WTC11 (cell line): ENCODE measurements around the gene LPAR3. TPM values are rescaled to one million over a fixed set of nuclear protein-coding genes. Genes with fewer than 3 reads are reported as not detected.

Experiments used
- ATAC-seq: fragments of 200-7000 bp; cut with Tn5 transposase; 2 replicates; pipeline ENCODE4 v1.10.0; 2021; ENCODE audit warnings: mild to moderate bottlenecking, moderate library complexity
- CTCF ChIA-PET: fragments of 300-600 bp; sonication (Branson Sonifier 250); formaldehyde crosslinking; loops from one replicate; lab custom pipeline; 2021; ENCODE audit warnings: antibody characterized with exemption; lab: Charles Lee
- POLR2A ChIA-PET: fragments of 350-600 bp; sonication (Branson Sonifier 250); formaldehyde crosslinking; loops from one replicate; lab custom pipeline; 2021; ENCODE audit warnings: antibody characterized with exemption; lab: Charles Lee
- DNase-seq: peaks from one replicate; pipeline ENCODE4 v3.0.0; 2021; ENCODE audit warnings: low spot score
- H3K27ac Mint-ChIP-seq: 2 replicates; pipeline ENCODE4 v1.8.0; 2021; ENCODE audit warnings: mixed read lengths
- H3K27me3 Mint-ChIP-seq: 2 replicates; pipeline ENCODE4 v1.8.0; 2021; ENCODE audit warnings: low read depth, mild to moderate bottlenecking, moderate library complexity, mixed read lengths
- H3K36me3 Mint-ChIP-seq: 2 replicates; pipeline ENCODE4 v1.8.0; 2021; ENCODE audit warnings: mixed read lengths
- H3K4me1 Mint-ChIP-seq: 2 replicates; pipeline ENCODE4 v1.8.0; 2022; ENCODE audit warnings: mixed read lengths
- H3K4me3 Mint-ChIP-seq: 2 replicates; pipeline ENCODE4 v1.8.0; 2021; ENCODE audit warnings: mild to moderate bottlenecking, moderate library complexity, mixed read lengths
- H3K9me3 Mint-ChIP-seq: 2 replicates; pipeline ENCODE4 v1.8.0; 2021; ENCODE audit warnings: mixed read lengths
- ATF6 ChIP-seq: sonication (generic); formaldehyde crosslinking; IDR thresholded peaks from 2 replicates; pipeline ENCODE4 v1.8.1; 2023; ENCODE audit warnings: mild to moderate bottlenecking, missing genetic modification reagents
- CBFB ChIP-seq: sonication (generic); formaldehyde crosslinking; IDR thresholded peaks from 2 replicates; pipeline ENCODE4 v1.8.1; 2022; ENCODE audit warnings: mild to moderate bottlenecking, low read depth, missing genetic modification reagents
- CDX4 ChIP-seq: fragments of 250-450 bp; sonication (Bioruptor Pico); IDR thresholded peaks from 2 replicates; pipeline ENCODE4 v1.9.0; 2021; ENCODE audit warnings: moderate library complexity, mild to moderate bottlenecking, inconsistent platforms, borderline replicate concordance
- CREM ChIP-seq: sonication (generic); formaldehyde crosslinking; IDR thresholded peaks from 2 replicates; pipeline ENCODE4 v1.8.1; 2022; ENCODE audit warnings: mild to moderate bottlenecking, missing genetic modification reagents, moderate library complexity
- E2F1 ChIP-seq: sonication (generic); formaldehyde crosslinking; IDR thresholded peaks from 2 replicates; pipeline ENCODE4 v1.8.0; 2022; ENCODE audit warnings: mild to moderate bottlenecking, missing genetic modification reagents
- E2F5 ChIP-seq: sonication (generic); formaldehyde crosslinking; IDR thresholded peaks from 2 replicates; pipeline ENCODE4 v1.8.1; 2022; ENCODE audit warnings: mild to moderate bottlenecking, moderate library complexity, missing genetic modification reagents
- FOXJ3 ChIP-seq: sonication (generic); formaldehyde crosslinking; IDR thresholded peaks from 2 replicates; pipeline ENCODE4 v1.9.0; 2021; ENCODE audit warnings: missing genetic modification reagents, mild to moderate bottlenecking, borderline replicate concordance
- FOXP1 ChIP-seq: sonication (generic); formaldehyde crosslinking; IDR thresholded peaks from 2 replicates; pipeline ENCODE4 v1.8.0; 2022; ENCODE audit warnings: missing genetic modification reagents, mild to moderate bottlenecking, moderate library complexity, borderline replicate concordance
- FOXP4 ChIP-seq: sonication (generic); formaldehyde crosslinking; IDR thresholded peaks from 2 replicates; pipeline ENCODE4 v1.8.0; 2022; ENCODE audit warnings: mild to moderate bottlenecking, missing genetic modification reagents
- GRHL2 ChIP-seq: fragments of 250-450 bp; sonication (Bioruptor Pico); IDR thresholded peaks from 2 replicates; pipeline ENCODE4 v1.8.0; 2022; ENCODE audit warnings: mild to moderate bottlenecking, moderate library complexity; ENCODE audit not compliant: insufficient replicate concordance, severe bottlenecking
- NR2C2 ChIP-seq: sonication (generic); formaldehyde crosslinking; IDR thresholded peaks from 2 replicates; pipeline ENCODE4 v1.8.0; 2022; ENCODE audit warnings: mild to moderate bottlenecking, missing genetic modification reagents
- PRDM15 ChIP-seq: sonication (generic); formaldehyde crosslinking; IDR thresholded peaks from 2 replicates; pipeline ENCODE4 v1.8.0; 2022; ENCODE audit warnings: missing genetic modification reagents
- SMAD3 ChIP-seq: sonication (generic); formaldehyde crosslinking; IDR thresholded peaks from 2 replicates; pipeline ENCODE4 v1.8.0; 2022; ENCODE audit warnings: missing genetic modification reagents, mild to moderate bottlenecking, borderline replicate concordance
- TP53 ChIP-seq: sonication (generic); formaldehyde crosslinking; IDR thresholded peaks from 2 replicates; pipeline ENCODE4 v1.8.1; 2023; ENCODE audit warnings: mild to moderate bottlenecking, missing genetic modification reagents
- ZMAT4 ChIP-seq: fragments of 250-450 bp; sonication (Bioruptor Pico); IDR thresholded peaks from 2 replicates; pipeline ENCODE4 v1.9.0; 2021; ENCODE audit warnings: mild to moderate bottlenecking
- ZNF232 ChIP-seq: sonication (generic); formaldehyde crosslinking; IDR thresholded peaks from 2 replicates; pipeline ENCODE4 v1.8.0; 2022; ENCODE audit warnings: mild to moderate bottlenecking, missing genetic modification reagents
- ZNF263 ChIP-seq: sonication (generic); formaldehyde crosslinking; IDR thresholded peaks from 2 replicates; pipeline ENCODE4 v1.8.1; 2022; ENCODE audit warnings: low read depth, mild to moderate bottlenecking, moderate library complexity, missing genetic modification reagents
- ZNF317 ChIP-seq: sonication (generic); formaldehyde crosslinking; IDR thresholded peaks from 2 replicates; pipeline ENCODE4 v1.8.1; 2023; ENCODE audit warnings: low read depth, mild to moderate bottlenecking, moderate library complexity, missing genetic modification reagents, borderline replicate concordance
- ZNF423 ChIP-seq: fragments of 250-450 bp; sonication (Bioruptor Pico); IDR thresholded peaks from 2 replicates; pipeline ENCODE4 v2.1.2; 2022; ENCODE audit warnings: mild to moderate bottlenecking, moderate library complexity
- ZNF532 ChIP-seq: fragments of 250-450 bp; sonication (Bioruptor Pico); IDR thresholded peaks from 2 replicates; pipeline ENCODE4 v1.9.0; 2021; ENCODE audit warnings: mild to moderate bottlenecking, borderline replicate concordance
- ZNF671 ChIP-seq: fragments of 250-450 bp; sonication (Bioruptor Pico); IDR thresholded peaks from 2 replicates; pipeline ENCODE4 v1.8.0; 2021; ENCODE audit warnings: mild to moderate bottlenecking
- total RNA-seq: library from RNA; stranded (reverse); gene quantifications from 3 replicates; pipeline ENCODE4 v1.2.3, GENCODE V29; 2021

The LPAR3 gene
- total RNA-seq, 1 experiment from 2014 or later: 33.3 TPM

- TF ChIP-seq ZNF532 (no peak), E2F1 (CRISPR knock-in tag) (no peak), ZNF671 (no peak), ZMAT4 (CRISPR knock-in tag) (no peak), FOXJ3 (no peak), CBFB (CRISPR knock-in tag) (no peak)
These were observed 30.3 kb upstream of the LPAR3 start (continued) for GRCh38 chr1:84923317-84923716.

- Mint-ChIP-seq H3K27ac (no peak overlapping the region), H3K4me1 (no peaks in the 10 kb centered on the region), H3K9me3 (no peaks in the 10 kb centered on the region), H3K27me3 (no peaks in the 10 kb centered on the region), H3K36me3 (no peaks in the 10 kb centered on the region), H3K4me3 (no peak overlapping the region)
- ChIA-PET POLR2A (no interaction called here), CTCF (interaction anchor here (1.2 kb wide), 2 partner anchors 25 to 145 kb away, joined by 3 to 4 read pairs; no protein-coding TSS in a partner anchor)
- ATAC-seq: no peak
- DNase-seq: no peak
- TF ChIP-seq GRHL2 (CRISPR knock-in tag) (no peak), ATF6 (no peak), E2F5 (CRISPR knock-in tag) (no peak), NR2C2 (CRISPR knock-in tag) (no peak), PRDM15 (CRISPR knock-in tag) (no peak), ZNF263 (CRISPR knock-in tag) (no peak), ZNF423 (CRISPR knock-in tag) (no peak), SMAD3 (CRISPR knock-in tag) (no peak), FOXP1 (no peak), ZNF232 (CRISPR knock-in tag) (no peak), CREM (CRISPR knock-in tag) (no peak), TP53 (no peak), FOXP4 (CRISPR knock-in tag) (no peak), ZNF317 (CRISPR knock-in tag) (no peak), CDX4 (CRISPR knock-in tag) (no peak)
These were observed 27.2 kb upstream of the LPAR3 start for GRCh38 chr1:84920159-84920558.
